ENCODE data around the gene RPS16.

RPS16 gene

DNA sequence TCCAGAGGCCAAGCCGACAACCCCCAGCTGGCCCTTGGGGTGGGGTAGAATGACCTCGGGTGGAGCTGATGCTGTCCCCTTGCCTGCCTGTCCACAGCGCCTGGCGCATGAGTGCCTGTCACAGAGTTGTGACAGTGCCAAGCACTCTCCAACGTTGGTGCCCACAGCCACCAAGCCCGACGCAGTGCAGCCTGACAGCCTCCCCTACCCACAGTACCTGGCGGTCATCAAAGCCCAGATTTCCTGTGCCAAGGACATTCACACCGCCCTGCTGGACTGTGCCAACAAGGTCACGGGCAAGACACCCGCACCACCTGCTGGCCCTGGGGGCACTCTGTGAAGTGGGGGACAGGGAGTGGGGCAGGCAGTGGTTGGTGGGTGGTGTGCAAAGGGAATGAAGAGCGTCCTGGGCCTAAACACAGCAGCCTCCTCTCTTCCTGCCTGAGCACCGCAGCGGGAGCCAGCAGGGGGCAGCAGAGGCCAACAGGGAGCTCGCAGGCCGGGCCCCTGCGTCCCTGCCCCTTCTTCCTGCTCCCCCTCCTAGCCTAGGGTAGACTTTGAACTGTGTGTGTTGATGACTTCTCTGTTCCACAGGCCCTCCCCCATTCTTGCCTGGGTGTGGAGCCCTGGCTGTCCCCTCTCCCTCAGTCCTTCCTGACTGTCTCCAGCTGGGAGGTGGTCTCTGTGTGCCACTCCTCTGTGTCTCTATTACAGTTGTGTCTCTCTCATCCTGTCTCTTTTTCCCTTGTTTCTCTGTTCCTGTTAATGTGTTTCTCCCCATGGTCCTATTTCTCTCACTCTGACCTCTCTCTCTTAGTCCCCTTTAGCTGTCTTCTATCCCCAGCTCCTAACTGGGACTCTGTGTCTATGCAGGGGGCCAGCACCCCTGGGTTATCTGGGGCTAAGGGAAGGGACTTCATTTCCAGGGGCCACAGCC, 38.1 kb downstream of the RPS16 start:
- H3K36me3 ChIP-seq (ENCODE audit: control insufficient read depth in 2 of 2, insufficient read depth in 1 of 2, low read length in 2 of 2) = peaks cover 33 to 44% of the 10 kb centered on the region in 2 experiments
- no peaks in the 10 kb centered on the region for H3K9me3 ChIP-seq (ENCODE audit: control insufficient read depth, insufficient read depth, low read depth, low read length)
- H3K4me1 ChIP-seq (ENCODE audit: control insufficient read depth, insufficient read depth, low read length) = peaks cover 10% of the 10 kb centered on the region
- peak overlapping the region; percentile 3; the same call in 1 of the 2 replicates for H3K27ac ChIP-seq (ENCODE audit: extremely low read depth, low read depth, low read length)
- ChIA-PET CTCF (interaction anchor here (0.6 to 5.1 kb wide), 56 partner anchors 9 to 995 kb away, joined by 3 to 144 read pairs (median 4); partner anchors contain the start of genes DLL3, EID2B, FAM98C and PLEKHG2), POLR2A (interaction anchor here (0.6 to 5.7 kb wide), 14 partner anchors 10 to 115 kb away, joined by 3 to 56 read pairs (median 4); partner anchors contain the start of genes PLEKHG2, RPS16, SAMD4B and SUPT5H)
- H3K4me3 ChIP-seq (ENCODE audit: low read depth, low read length) = no peak overlapping the region
- TF ChIP-seq ZNF629 (tag by site-specific recombination; IDR thresholded peaks at IDR 0.05) = peak; percentile 63
- peak; percentile 91; the same call in 1 of the 2 replicates for TF ChIP-seq ZNF501 (tag by site-specific recombination; IDR thresholded peaks at IDR 0.05)
- TF ChIP-seq GLI2 (tag by site-specific recombination; IDR thresholded peaks at IDR 0.05; ENCODE audit: borderline replicate concordance, low read depth) = no peak
- TF ChIP-seq TRIM28 (IDR thresholded peaks at IDR 0.05; ENCODE audit: borderline replicate concordance, low read length) = no peak
- TF ChIP-seq, protein P1, sequence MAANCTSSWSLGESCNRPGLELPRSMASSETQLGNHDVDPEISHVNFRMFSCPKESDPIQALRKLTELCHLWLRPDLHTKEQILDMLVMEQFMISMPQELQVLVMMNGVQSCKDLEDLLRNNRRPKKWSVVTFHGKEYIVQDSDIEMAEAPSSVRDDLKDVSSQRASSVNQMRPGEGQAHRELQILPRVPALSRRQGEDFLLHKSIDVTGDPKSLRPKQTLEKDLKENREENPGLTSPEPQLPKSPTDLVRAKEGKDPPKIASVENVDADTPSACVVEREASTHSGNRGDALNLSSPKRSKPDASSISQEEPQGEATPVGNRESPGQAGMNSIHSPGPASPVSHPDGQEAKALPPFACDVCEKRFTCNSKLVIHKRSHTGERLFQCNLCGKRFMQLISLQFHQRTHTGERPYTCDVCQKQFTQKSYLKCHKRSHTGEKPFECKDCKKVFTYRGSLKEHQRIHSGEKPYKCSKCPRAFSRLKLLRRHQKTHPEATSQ (tag by site-specific recombination; IDR thresholded peaks at IDR 0.05) = 0 out of 2 replicates have a peak, but pooled peaks have one; percentile 37
- TF ChIP-seq ZNF548 (tag by site-specific recombination; IDR thresholded peaks at IDR 0.05) = no peak
- TF ChIP-seq RBAK (tag by site-specific recombination; IDR thresholded peaks at IDR 0.05) = no peak
- TF ChIP-seq ZNF324 (tag by site-specific recombination; IDR thresholded peaks at IDR 0.05) = peak; percentile 81; the same call in 1 of the 2 replicates
- peak; percentile 55 for TF ChIP-seq ZFHX2 (tag by site-specific recombination; conservative IDR thresholded peaks at IDR 0.05)
- TF ChIP-seq ZBTB8A (tag by site-specific recombination; IDR thresholded peaks at IDR 0.05) = peak; percentile 34; the same call in 1 of the 2 replicates
- TF ChIP-seq, protein P2, sequence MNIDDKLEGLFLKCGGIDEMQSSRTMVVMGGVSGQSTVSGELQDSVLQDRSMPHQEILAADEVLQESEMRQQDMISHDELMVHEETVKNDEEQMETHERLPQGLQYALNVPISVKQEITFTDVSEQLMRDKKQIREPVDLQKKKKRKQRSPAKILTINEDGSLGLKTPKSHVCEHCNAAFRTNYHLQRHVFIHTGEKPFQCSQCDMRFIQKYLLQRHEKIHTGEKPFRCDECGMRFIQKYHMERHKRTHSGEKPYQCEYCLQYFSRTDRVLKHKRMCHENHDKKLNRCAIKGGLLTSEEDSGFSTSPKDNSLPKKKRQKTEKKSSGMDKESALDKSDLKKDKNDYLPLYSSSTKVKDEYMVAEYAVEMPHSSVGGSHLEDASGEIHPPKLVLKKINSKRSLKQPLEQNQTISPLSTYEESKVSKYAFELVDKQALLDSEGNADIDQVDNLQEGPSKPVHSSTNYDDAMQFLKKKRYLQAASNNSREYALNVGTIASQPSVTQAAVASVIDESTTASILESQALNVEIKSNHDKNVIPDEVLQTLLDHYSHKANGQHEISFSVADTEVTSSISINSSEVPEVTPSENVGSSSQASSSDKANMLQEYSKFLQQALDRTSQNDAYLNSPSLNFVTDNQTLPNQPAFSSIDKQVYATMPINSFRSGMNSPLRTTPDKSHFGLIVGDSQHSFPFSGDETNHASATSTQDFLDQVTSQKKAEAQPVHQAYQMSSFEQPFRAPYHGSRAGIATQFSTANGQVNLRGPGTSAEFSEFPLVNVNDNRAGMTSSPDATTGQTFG (tag by site-specific recombination; IDR thresholded peaks at IDR 0.05; ENCODE audit: borderline replicate concordance) = no peak
- peak; percentile 88; the same call in 1 of the 2 replicates for TF ChIP-seq ZNF391 (tag by site-specific recombination; IDR thresholded peaks at IDR 0.05; ENCODE audit: borderline replicate concordance, low read depth)
- TF ChIP-seq ZNF521 (tag by site-specific recombination; IDR thresholded peaks at IDR 0.05) = 0 out of 2 replicates have a peak, but pooled peaks have one; percentile 34
- TF ChIP-seq GLIS1 (tag by site-specific recombination; IDR thresholded peaks at IDR 0.05) = peak; percentile 60
- TF ChIP-seq, protein P3, sequence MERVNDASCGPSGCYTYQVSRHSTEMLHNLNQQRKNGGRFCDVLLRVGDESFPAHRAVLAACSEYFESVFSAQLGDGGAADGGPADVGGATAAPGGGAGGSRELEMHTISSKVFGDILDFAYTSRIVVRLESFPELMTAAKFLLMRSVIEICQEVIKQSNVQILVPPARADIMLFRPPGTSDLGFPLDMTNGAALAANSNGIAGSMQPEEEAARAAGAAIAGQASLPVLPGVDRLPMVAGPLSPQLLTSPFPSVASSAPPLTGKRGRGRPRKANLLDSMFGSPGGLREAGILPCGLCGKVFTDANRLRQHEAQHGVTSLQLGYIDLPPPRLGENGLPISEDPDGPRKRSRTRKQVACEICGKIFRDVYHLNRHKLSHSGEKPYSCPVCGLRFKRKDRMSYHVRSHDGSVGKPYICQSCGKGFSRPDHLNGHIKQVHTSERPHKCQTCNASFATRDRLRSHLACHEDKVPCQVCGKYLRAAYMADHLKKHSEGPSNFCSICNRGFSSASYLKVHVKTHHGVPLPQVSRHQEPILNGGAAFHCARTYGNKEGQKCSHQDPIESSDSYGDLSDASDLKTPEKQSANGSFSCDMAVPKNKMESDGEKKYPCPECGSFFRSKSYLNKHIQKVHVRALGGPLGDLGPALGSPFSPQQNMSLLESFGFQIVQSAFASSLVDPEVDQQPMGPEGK (tag by site-specific recombination; IDR thresholded peaks at IDR 0.05) = peak; percentile 95
- peak; percentile 76 for TF ChIP-seq ZNF121 (tag by site-specific recombination; IDR thresholded peaks at IDR 0.05)
- TF ChIP-seq, protein P4, sequence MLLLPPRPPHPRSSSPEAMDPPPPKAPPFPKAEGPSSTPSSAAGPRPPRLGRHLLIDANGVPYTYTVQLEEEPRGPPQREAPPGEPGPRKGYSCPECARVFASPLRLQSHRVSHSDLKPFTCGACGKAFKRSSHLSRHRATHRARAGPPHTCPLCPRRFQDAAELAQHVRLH (tag by site-specific recombination; IDR thresholded peaks at IDR 0.05) = peak; percentile 93
- TF ChIP-seq, protein P5, sequence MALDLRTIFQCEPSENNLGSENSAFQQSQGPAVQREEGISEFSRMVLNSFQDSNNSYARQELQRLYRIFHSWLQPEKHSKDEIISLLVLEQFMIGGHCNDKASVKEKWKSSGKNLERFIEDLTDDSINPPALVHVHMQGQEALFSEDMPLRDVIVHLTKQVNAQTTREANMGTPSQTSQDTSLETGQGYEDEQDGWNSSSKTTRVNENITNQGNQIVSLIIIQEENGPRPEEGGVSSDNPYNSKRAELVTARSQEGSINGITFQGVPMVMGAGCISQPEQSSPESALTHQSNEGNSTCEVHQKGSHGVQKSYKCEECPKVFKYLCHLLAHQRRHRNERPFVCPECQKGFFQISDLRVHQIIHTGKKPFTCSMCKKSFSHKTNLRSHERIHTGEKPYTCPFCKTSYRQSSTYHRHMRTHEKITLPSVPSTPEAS (tag by site-specific recombination; IDR thresholded peaks at IDR 0.05) = peak; percentile 57
- TF ChIP-seq ZNF114 (tag by site-specific recombination; IDR thresholded peaks at IDR 0.05) = no peak
- no peak for TF ChIP-seq ZNF529 (tag by site-specific recombination; IDR thresholded peaks at IDR 0.05; ENCODE audit: insufficient replicate concordance)
- TF ChIP-seq ZSCAN30 (tag by site-specific recombination; IDR thresholded peaks at IDR 0.05) = peak; percentile 97
- TF ChIP-seq, protein P6, sequence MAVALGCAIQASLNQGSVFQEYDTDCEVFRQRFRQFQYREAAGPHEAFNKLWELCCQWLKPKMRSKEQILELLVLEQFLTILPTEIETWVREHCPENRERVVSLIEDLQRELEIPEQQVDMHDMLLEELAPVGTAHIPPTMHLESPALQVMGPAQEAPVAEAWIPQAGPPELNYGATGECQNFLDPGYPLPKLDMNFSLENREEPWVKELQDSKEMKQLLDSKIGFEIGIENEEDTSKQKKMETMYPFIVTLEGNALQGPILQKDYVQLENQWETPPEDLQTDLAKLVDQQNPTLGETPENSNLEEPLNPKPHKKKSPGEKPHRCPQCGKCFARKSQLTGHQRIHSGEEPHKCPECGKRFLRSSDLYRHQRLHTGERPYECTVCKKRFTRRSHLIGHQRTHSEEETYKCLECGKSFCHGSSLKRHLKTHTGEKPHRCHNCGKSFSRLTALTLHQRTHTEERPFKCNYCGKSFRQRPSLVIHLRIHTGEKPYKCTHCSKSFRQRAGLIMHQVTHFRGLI (tag by site-specific recombination; IDR thresholded peaks at IDR 0.05) = no peak
- TF ChIP-seq ZNF175 (tag by site-specific recombination; IDR thresholded peaks at IDR 0.05) = no peak
- TF ChIP-seq, protein P7, sequence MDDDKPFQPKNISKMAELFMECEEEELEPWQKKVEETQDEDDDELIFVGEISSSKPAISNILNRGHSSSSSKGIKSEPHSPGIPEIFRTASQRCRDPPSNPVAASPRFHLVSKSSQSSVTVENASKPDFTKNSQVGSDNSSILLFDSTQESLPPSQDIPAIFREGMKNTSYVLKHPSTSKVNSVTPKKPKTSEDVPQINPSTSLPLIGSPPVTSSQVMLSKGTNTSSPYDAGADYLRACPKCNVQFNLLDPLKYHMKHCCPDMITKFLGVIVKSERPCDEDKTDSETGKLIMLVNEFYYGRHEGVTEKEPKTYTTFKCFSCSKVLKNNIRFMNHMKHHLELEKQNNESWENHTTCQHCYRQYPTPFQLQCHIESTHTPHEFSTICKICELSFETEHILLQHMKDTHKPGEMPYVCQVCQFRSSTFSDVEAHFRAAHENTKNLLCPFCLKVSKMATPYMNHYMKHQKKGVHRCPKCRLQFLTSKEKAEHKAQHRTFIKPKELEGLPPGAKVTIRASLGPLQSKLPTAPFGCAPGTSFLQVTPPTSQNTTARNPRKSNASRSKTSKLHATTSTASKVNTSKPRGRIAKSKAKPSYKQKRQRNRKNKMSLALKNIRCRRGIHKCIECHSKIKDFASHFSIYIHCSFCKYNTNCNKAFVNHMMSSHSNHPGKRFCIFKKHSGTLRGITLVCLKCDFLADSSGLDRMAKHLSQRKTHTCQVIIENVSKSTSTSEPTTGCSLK (tag by site-specific recombination; IDR thresholded peaks at IDR 0.05) = no peak
